Keratinocyte (primary cell): Measurements from ENCODE around the gene TAF7. TPM values are rescaled to one million over a fixed set of nuclear protein-coding genes. Genes with fewer than 3 reads are reported as not detected.

ENCODE experiments used
- DNase-seq: peaks from one replicate; pipeline ENCODE4 v3.0.0-alpha.2; 2011; ENCODE audit warnings: low read depth, missing footprints, low spot score
- FAIRE-seq: peaks from 2 replicates; lab custom pipeline; 2011; peaks lifted over from hg19 to GRCh38; lab: Jason Lieb, UNC
- H2AFZ ChIP-seq: 2 replicates; pipeline ENCODE4 v1.6.0; 2012; ENCODE audit warnings: low read length, control low read depth, inconsistent platforms; ENCODE audit not compliant: control insufficient read depth
- H3K27ac ChIP-seq: 2 replicates; pipeline ENCODE4 v1.5.1; 2011; ENCODE audit warnings: low read length; ENCODE audit not compliant: control insufficient read depth, insufficient read depth
- H3K27me3 ChIP-seq: 3 replicates; pipeline ENCODE4 v1.6.0; 2011; ENCODE audit warnings: low read length; ENCODE audit not compliant: control insufficient read depth, insufficient read depth; ENCODE audit errors: extremely low read depth
- H3K36me3 ChIP-seq, 2 experiments: 2 replicates in 1 of 2; 3 replicates in 1 of 2; pipeline ENCODE4 v1.5.1; 2011; ENCODE audit warnings: low read length in 2 of 2, mild to moderate bottlenecking in 1 of 2; ENCODE audit not compliant: control insufficient read depth in 2 of 2, insufficient read depth in 2 of 2; ENCODE audit errors: extremely low read depth in 1 of 2
- H3K4me1 ChIP-seq: 3 replicates; pipeline ENCODE4 v1.5.1; 2011; ENCODE audit warnings: low read length; ENCODE audit not compliant: control insufficient read depth, insufficient read depth; ENCODE audit errors: extremely low read depth
- H3K4me2 ChIP-seq: 3 replicates; pipeline ENCODE4 v1.6.0; 2011; ENCODE audit warnings: low read depth, low read length; ENCODE audit not compliant: control insufficient read depth, insufficient read depth; ENCODE audit errors: extremely low read depth
- H3K4me3 ChIP-seq, 3 experiments: fragments of 200-600 bp in 1 of 3; sonication (generic) in 1 of 3; 2 replicates in 2 of 3; 3 replicates in 1 of 3; pipeline ENCODE4 v1.5.1; 2011 to 2016; ENCODE audit warnings: low read length in 3 of 3, mild to moderate bottlenecking in 3 of 3, control low read depth in 2 of 3, inconsistent platforms in 1 of 3, low read depth in 1 of 3, mixed read lengths in 1 of 3, mixed run types in 1 of 3, moderate library complexity in 1 of 3; ENCODE audit not compliant: control insufficient read depth in 2 of 3, insufficient read depth in 2 of 3; ENCODE audit errors: extremely low read depth in 1 of 3
- H3K79me2 ChIP-seq: 2 replicates; pipeline ENCODE4 v1.6.0; 2012; ENCODE audit warnings: low read length; ENCODE audit not compliant: control insufficient read depth, insufficient read depth
- H3K9ac ChIP-seq: 3 replicates; pipeline ENCODE4 v1.6.0; 2011; ENCODE audit warnings: low read length; ENCODE audit not compliant: control insufficient read depth, insufficient read depth; ENCODE audit errors: extremely low read depth
- H3K9me1 ChIP-seq: 3 replicates; pipeline ENCODE4 v1.6.0; 2011; ENCODE audit warnings: low read length; ENCODE audit not compliant: control insufficient read depth, insufficient read depth; ENCODE audit errors: extremely low read depth
- H3K9me3 ChIP-seq: 2 replicates; pipeline ENCODE4 v1.5.1; 2012; ENCODE audit warnings: low read depth, low read length; ENCODE audit not compliant: control insufficient read depth
- H4K20me1 ChIP-seq: 3 replicates; pipeline ENCODE4 v1.6.0; 2011; ENCODE audit warnings: low read length; ENCODE audit not compliant: control insufficient read depth, insufficient read depth; ENCODE audit errors: extremely low read depth
- CTCF ChIP-seq, 3 experiments: IDR thresholded peaks in 1 of 3; conservative IDR thresholded peaks in 1 of 3; optimal IDR thresholded peaks in 1 of 3; 2 replicates in 2 of 3; 3 replicates in 1 of 3; pipeline versions ENCODE3 to v1.5.1; 2011; ENCODE audit warnings: low read length in 3 of 3, mild to moderate bottlenecking in 3 of 3, moderate library complexity in 2 of 3, control low read depth in 1 of 3, inconsistent platforms in 1 of 3; ENCODE audit not compliant: insufficient read depth in 2 of 3; ENCODE audit errors: extremely low read depth in 1 of 3
- EZH2 ChIP-seq: IDR thresholded peaks from one replicate; pipeline ENCODE4 v1.6.1; 2012; ENCODE audit warnings: inconsistent platforms, mild to moderate bottlenecking, low read length, moderate library complexity
- dilution Hi-C: fragments of 300-500 bp; cut with MboI; formaldehyde crosslinking; loops from one replicate; pipeline ENCODE4 v1.7.0; 2020; ENCODE audit warnings: low sequenced_read_pairs; ENCODE audit not compliant: extremely low pct_ligation_motif_present
- polyA plus RNA-seq, 5 experiments: library from polyadenylated mRNA; depleted of rRNA in 3 of 5; stranded (reverse) in 3 of 5; stranded (forward) in 1 of 5; unstranded in 1 of 5; fragments of >200 nt; gene quantifications; 1 replicate in 1 of 5; 2 replicates in 3 of 5; 3 replicates in 1 of 5; pipeline versions ENCODE4 v1.2.1 to v1.2.3, GENCODE V29; 2011 to 2012; ENCODE audit warnings: missing spikeins in 2 of 5, low read depth in 1 of 5, low replicate concordance in 1 of 5

The TAF7 gene
- polyA plus RNA-seq, 1 donor (not counting 4 experiments of a cell fraction or from before 2014, with no cell fraction given): 58.9 TPM

DNA sequence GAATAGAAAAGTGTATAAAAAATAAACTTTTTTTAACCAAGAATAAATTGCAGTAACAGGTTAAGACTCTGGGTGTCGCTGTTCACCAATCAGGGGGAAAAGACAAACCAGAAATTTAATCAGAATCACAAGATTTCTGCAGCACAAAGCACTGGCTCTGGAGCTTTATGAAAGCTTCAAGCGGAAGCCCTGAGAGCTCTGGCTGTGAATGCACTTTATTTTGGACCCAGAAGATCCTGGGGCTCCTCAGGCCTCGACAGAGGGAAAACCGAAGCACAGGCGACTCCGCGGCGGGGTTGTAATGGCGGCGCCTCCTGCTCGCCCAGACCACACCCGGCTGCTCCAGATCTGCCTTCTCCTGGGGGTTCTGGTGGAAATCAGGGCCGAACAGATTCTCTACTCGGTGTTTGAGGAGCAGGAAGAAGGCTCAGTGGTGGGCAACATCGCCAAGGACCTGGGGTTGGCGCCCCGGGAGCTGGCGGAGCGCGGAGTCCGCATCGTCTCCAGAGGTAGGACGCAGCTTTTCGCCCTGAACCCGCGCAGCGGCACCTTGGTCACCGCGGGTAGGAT, 34.4 kb upstream of the TAF7 start, which contains the start of gene PCDHGA4:
PCDHGA4 (plus strand) TSS at position 122 of the 570 bp plus-strand sequence; CDS start at position 209, 87 bp downstream.
- Histone ChIP-seq H3K9me1 (no peaks in the 10 kb centered on the region), H3K4me2 (no peak within 1 kb of the TSS), H3K79me2 (no peaks in the 10 kb centered on the region), H3K9me3 (peaks cover 9% of the 10 kb centered on the region), H3K27ac (no peak within 1 kb of the TSS), H3K27me3 (peaks cover 8% of the 10 kb centered on the region), H3K9ac (no peak within 1 kb of the TSS), H4K20me1 (no peaks in the 10 kb centered on the region), H3K4me1 (no peaks in the 10 kb centered on the region), H2AFZ (no peak within 1 kb of the TSS), H3K36me3 (no peaks in the 10 kb centered on the region), H3K4me3 (peak within 1 kb of the TSS in 1 of 3 experiments; percentile 26)
- TF ChIP-seq EZH2: no peak
- TF ChIP-seq CTCF (optimal IDR thresholded peaks at IDR 0.05 in 1 of 3, IDR thresholded peaks at IDR 0.05 in 1 of 3, conservative IDR thresholded peaks at IDR 0.05 in 1 of 3; ENCODE audit: extremely low read depth in 1 of 3, insufficient read depth in 2 of 3, low read length in 3 of 3): peak in 2 of 3 experiments; percentile 15 to 34
- dilution Hi-C loops: no loop called here
- no peak for FAIRE-seq
- no peak for DNase-seq

DNA sequence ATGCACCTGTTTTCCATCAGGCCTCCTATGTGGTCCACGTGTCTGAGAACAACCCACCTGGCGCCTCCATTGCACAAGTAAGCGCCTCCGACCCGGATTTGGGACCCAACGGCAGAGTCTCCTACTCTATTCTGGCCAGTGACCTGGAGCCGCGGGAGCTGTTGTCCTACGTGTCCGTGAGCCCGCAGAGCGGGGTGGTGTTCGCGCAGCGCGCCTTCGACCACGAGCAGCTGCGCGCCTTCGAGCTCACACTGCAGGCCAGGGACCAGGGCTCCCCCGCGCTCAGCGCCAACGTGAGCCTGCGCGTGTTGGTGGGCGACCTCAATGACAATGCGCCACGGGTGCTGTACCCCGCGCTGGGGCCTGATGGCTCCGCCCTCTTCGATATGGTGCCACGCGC, 31.0 kb upstream of the TAF7 start:
- dilution Hi-C loops: no loop called here
- Histone ChIP-seq H3K9ac (no peak overlapping the region), H3K4me2 (no peak overlapping the region), H4K20me1 (no peaks in the 10 kb centered on the region), H3K4me3 (no peak overlapping the region), H3K4me1 (no peaks in the 10 kb centered on the region), H3K27me3 (no peaks in the 10 kb centered on the region), H3K27ac (no peak overlapping the region), H3K79me2 (no peaks in the 10 kb centered on the region), H3K9me3 (peaks cover 3% of the 10 kb centered on the region), H3K36me3 (no peaks in the 10 kb centered on the region), H3K9me1 (no peaks in the 10 kb centered on the region), H2AFZ (no peak overlapping the region)
- FAIRE-seq (no peak), DNase-seq (no peak)
- TF ChIP-seq EZH2 (no peak), CTCF (optimal IDR thresholded peaks at IDR 0.05 in 1 of 3, IDR thresholded peaks at IDR 0.05 in 1 of 3, conservative IDR thresholded peaks at IDR 0.05 in 1 of 3; ENCODE audit: extremely low read depth in 1 of 3, insufficient read depth in 2 of 3, low read length in 3 of 3) (no peak)
